Colonic mucosa (tissue), 4 donors: ENCODE measurements around the gene TMOD4. TPM values are rescaled to one million over a fixed set of nuclear protein-coding genes. Genes with fewer than 3 reads are reported as not detected.

ENCODE experiments used
- DNase-seq: peaks from one replicate; pipeline ENCODE4 v3.0.0-alpha.2; 2020
- H3K27ac ChIP-seq: fragments of 200-600 bp; one replicate; pipeline ENCODE4 v1.8.0; 2021
- H3K27me3 ChIP-seq: fragments of 200-600 bp; one replicate; pipeline ENCODE4 v1.8.0; 2021
- H3K36me3 ChIP-seq: fragments of 200-600 bp; one replicate; pipeline ENCODE4 v1.8.0; 2021
- H3K4me1 ChIP-seq: fragments of 200-600 bp; one replicate; pipeline ENCODE4 v1.8.0; 2021; ENCODE audit warnings: mild to moderate bottlenecking
- H3K4me3 ChIP-seq: fragments of 200-600 bp; one replicate; pipeline ENCODE4 v1.8.0; 2021
- H3K9ac ChIP-seq, 2 donors: one replicate each; pipeline ENCODE4 v1.7.0; 2013; ENCODE audit warnings: control low read depth in 2 of 2, low read depth in 2 of 2, low read length in 2 of 2
- H3K9me3 ChIP-seq: fragments of 200-600 bp; one replicate; pipeline ENCODE4 v1.8.0; 2021
- CTCF ChIP-seq: fragments of 200-600 bp; IDR thresholded peaks from one replicate; pipeline ENCODE4 v1.8.0; 2022; ENCODE audit warnings: antibody characterized with exemption, mild to moderate bottlenecking
- intact Hi-C: fragments of 100-400 bp; cut with DNase I; formaldehyde crosslinking; loops from one replicate; pipeline ENCODE4 v1.14.1; 2022
- total RNA-seq, 2 donors: library from RNA; stranded (reverse); fragmentation: NEBNext Ultra II Directional in 1 of 2; extraction: Animal tissue kit (Norgen Biotek cat#: 25700) in 1 of 2; gene quantifications; one replicate each; pipeline ENCODE4 v1.2.1, GENCODE V29; 2021
- donor health status: healthy.
- donor health status: DM: no; HTN: no; CAD: no.
- donor health status: DM: no; HTN: no; CAD: no.

Gene TMOD4
- total RNA-seq, 2 donors from 2014 or later = 0.67 TPM; not detected in 1

- H3K9me3 ChIP-seq = no peaks in the 10 kb centered on the region
- no peak for DNase-seq
- no peaks in the 10 kb centered on the region for H3K36me3 ChIP-seq
- no peaks in the 10 kb centered on the region for H3K4me1 ChIP-seq
- H3K27me3 ChIP-seq = no peaks in the 10 kb centered on the region
- intact Hi-C loops = no loop called here
- H3K9ac ChIP-seq = no peak overlapping the region
- H3K27ac ChIP-seq = no peak overlapping the region
- TF ChIP-seq CTCF = no peak
- no peak overlapping the region for H3K4me3 ChIP-seq
These were observed 50.9 kb downstream of the TMOD4 start for GRCh38 chr1:151124763-151125403.

Other genes starting within 250 kb of the TMOD4 start
- 10 to 100 TPM; 28.2 to 32.8 TPM for gene SETDB1, start 249.6 kb downstream of the TMOD4 start, total RNA-seq
- 100 to 1,000 TPM; 140 to 157 TPM for gene CERS2, start 201.1 kb downstream of the TMOD4 start, total RNA-seq
- gene ANXA9, start 193.7 kb downstream of the TMOD4 start, total RNA-seq = under 1 TPM; 0.40 to 0.53 TPM
- gene MINDY1, start 169.1 kb downstream of the TMOD4 start, total RNA-seq = 10 to 100 TPM; 40.4 to 43.1 TPM
- 10 to 100 TPM; 20.4 to 21.5 TPM for gene PRUNE1, start 167.5 kb downstream of the TMOD4 start, total RNA-seq
- gene BNIPL, start 139.4 kb downstream of the TMOD4 start, total RNA-seq = 1 to 10 TPM in 1 of 2 donors, under 1 TPM in 1; 0.69 to 1.9 TPM
- 1 to 10 TPM; 2.6 to 3.2 TPM for gene C1orf56, start 128.2 kb downstream of the TMOD4 start, total RNA-seq
- 10 to 100 TPM; 57.9 to 66.8 TPM for gene CDC42SE1, start 116.4 kb downstream of the TMOD4 start, total RNA-seq
- gene MLLT11, start 115.6 kb downstream of the TMOD4 start, total RNA-seq = 1 to 10 TPM in 1 of 2 donors, under 1 TPM in 1; 0.42 to 1.3 TPM
- 10 to 100 TPM; 13.1 to 15.2 TPM for gene GABPB2, start 105.2 kb downstream of the TMOD4 start, total RNA-seq
- 1 to 10 TPM; 1.6 to 3.2 TPM for gene SEMA6C, start 29.4 kb downstream of the TMOD4 start, total RNA-seq
- 1 to 10 TPM in 1 of 2 donors, under 1 TPM in 1; 0.72 to 1.2 TPM for gene TNFAIP8L2, start 19.3 kb downstream of the TMOD4 start, total RNA-seq
- 1 to 10 TPM; 6.8 to 7.2 TPM for gene LYSMD1, start 10.1 kb downstream of the TMOD4 start, total RNA-seq
- gene SCNM1, start 9.8 kb downstream of the TMOD4 start, total RNA-seq = 10 to 100 TPM; 22.7 to 31.8 TPM
- gene VPS72, start 14.2 kb upstream of the TMOD4 start, total RNA-seq = 10 to 100 TPM; 38.8 TPM
- 10 to 100 TPM; 33.3 to 38.9 TPM for gene PIP5K1A, start 22.6 kb upstream of the TMOD4 start, total RNA-seq
- gene PSMD4, start 78.8 kb upstream of the TMOD4 start, total RNA-seq = 100 to 1,000 TPM; 103 to 158 TPM
- 10 to 100 TPM; 27.5 to 28.4 TPM for gene ZNF687, start 106.3 kb upstream of the TMOD4 start, total RNA-seq
- gene PI4KB, start 151.4 kb upstream of the TMOD4 start, total RNA-seq = 10 to 100 TPM; 47.2 to 53.5 TPM
- 10 to 100 TPM; 28.6 to 44.1 TPM for gene RFX5, start 171.3 kb upstream of the TMOD4 start, total RNA-seq
- gene SELENBP1, start 196.7 kb upstream of the TMOD4 start, total RNA-seq = 100 to 1,000 TPM; 744 to 902 TPM
- gene PSMB4, start 223.6 kb upstream of the TMOD4 start, total RNA-seq = 100 to 1,000 TPM; 179 to 273 TPM